B cell (primary cell): ENCODE results near the gene RASGEF1B. TPM values are rescaled to one million over a fixed set of nuclear protein-coding genes. Genes with fewer than 3 reads are reported as not detected.

Experiments
- ATAC-seq: fragments of 200-7000 bp; cut with Tn5 transposase; one replicate; pipeline ENCODE4 v1.10.0; 2021; ENCODE audit warnings: low read depth, mild to moderate bottlenecking, moderate number of reproducible peaks, moderate library complexity
- CTCF ChIA-PET: fragments of 350-600 bp; sonication (Branson Sonifier 250); formaldehyde crosslinking; loops from one replicate; lab custom pipeline; 2021; ENCODE audit warnings: antibody characterized with exemption, inconsistent platforms; lab: Charles Lee
- POLR2A ChIA-PET: fragments of 350-600 bp; sonication (Branson Sonifier 250); formaldehyde crosslinking; loops from one replicate; lab custom pipeline; 2021; ENCODE audit warnings: antibody characterized with exemption; lab: Charles Lee
- DNase-seq: peaks from one replicate; pipeline ENCODE4 v3.0.0; 2013
- H2AFZ ChIP-seq: 2 replicates; pipeline ENCODE4 v1.6.1; 2012; ENCODE audit warnings: mild to moderate bottlenecking, low read depth, low read length; ENCODE audit not compliant: insufficient read depth, poor library complexity, severe bottlenecking
- H3K27ac ChIP-seq, 2 donors: 1 replicate in 1 of 2; 2 replicates in 1 of 2; pipeline ENCODE4 v1.5.1; 2012 to 2013; ENCODE audit warnings: low read length in 2 of 2, mild to moderate bottlenecking in 2 of 2, moderate library complexity in 1 of 2
- H3K27me3 ChIP-seq, 4 experiments: fragments of 200-600 bp in 1 of 4; sonication (generic) in 1 of 4; replicated peaks in 1 of 4; 1 replicate in 2 of 4; 2 replicates in 2 of 4; pipeline versions ENCODE4 v1.6.1 to v1.7.0; 2013 to 2016; ENCODE audit warnings: low read length in 3 of 4, mild to moderate bottlenecking in 2 of 4, mixed read lengths in 1 of 4, moderate library complexity in 1 of 4; ENCODE audit not compliant: insufficient read depth in 4 of 4, control insufficient read depth in 3 of 4; ENCODE audit errors: control extremely low read depth in 1 of 4
- H3K36me3 ChIP-seq, 2 experiments: replicated peaks in 1 of 2; 1 replicate in 1 of 2; 2 replicates in 1 of 2; pipeline versions ENCODE4 v1.6.1 to v1.7.1; 2013; ENCODE audit warnings: low read length in 1 of 2; ENCODE audit not compliant: insufficient read depth in 2 of 2, control insufficient read depth in 1 of 2; ENCODE audit errors: control extremely low read depth in 1 of 2, extremely low read depth in 1 of 2
- H3K4me1 ChIP-seq, 2 donors: fragments of 200-600 bp in 1 of 2; sonication (generic) in 1 of 2; 1 replicate in 1 of 2; 2 replicates in 1 of 2; pipeline versions ENCODE4 v1.5.1 to v1.6.1; 2013 to 2017; ENCODE audit warnings: low read length in 2 of 2; ENCODE audit not compliant: control insufficient read depth in 2 of 2, insufficient read depth in 2 of 2
- H3K4me2 ChIP-seq: replicated peaks from 2 replicates; pipeline ENCODE3; 2012; ENCODE audit warnings: mild to moderate bottlenecking, low read depth, low read length; ENCODE audit not compliant: poor library complexity, severe bottlenecking
- H3K4me3 ChIP-seq, 5 experiments: fragments of 200-600 bp in 1 of 5; sonication (generic) in 1 of 5; 1 replicate in 3 of 5; 2 replicates in 2 of 5; pipeline versions ENCODE4 v1.5.1 to v1.7.0; 2011 to 2016; ENCODE audit warnings: low read length in 4 of 5, mild to moderate bottlenecking in 4 of 5, low read depth in 2 of 5, control low read depth in 1 of 5, moderate library complexity in 1 of 5; ENCODE audit not compliant: insufficient read depth in 1 of 5; ENCODE audit errors: control extremely low read depth in 1 of 5, extremely low read depth in 1 of 5
- H3K79me2 ChIP-seq: fragments of 200-600 bp; sonication (generic); one replicate; pipeline ENCODE4 v1.6.0; 2016; ENCODE audit warnings: low read length; ENCODE audit not compliant: control insufficient read depth, insufficient read depth
- H3K9ac ChIP-seq: fragments of 200-600 bp; sonication (generic); 2 replicates; pipeline ENCODE4 v1.6.1; 2017; ENCODE audit warnings: mild to moderate bottlenecking, low read length, moderate library complexity
- H3K9me3 ChIP-seq, 3 donors: one replicate each; pipeline versions ENCODE4 v1.6.1 to v1.7.1; 2013; ENCODE audit warnings: low read length in 2 of 3; ENCODE audit not compliant: control insufficient read depth in 2 of 3, insufficient read depth in 1 of 3; ENCODE audit errors: control extremely low read depth in 1 of 3
- H4K20me1 ChIP-seq: 2 replicates; pipeline ENCODE4 v1.6.0; 2012; ENCODE audit warnings: mild to moderate bottlenecking, low read length; ENCODE audit not compliant: insufficient read depth, control insufficient read depth, poor library complexity, severe bottlenecking
- H3K27ac Mint-ChIP-seq: one replicate; pipeline ENCODE4 v1.8.0; 2021; ENCODE audit warnings: mixed read lengths
- H3K27me3 Mint-ChIP-seq: one replicate; pipeline ENCODE4 v1.8.0; 2021; ENCODE audit warnings: mixed read lengths
- H3K4me1 Mint-ChIP-seq: one replicate; pipeline ENCODE4 v1.8.0; 2021; ENCODE audit warnings: mixed read lengths
- H3K4me3 Mint-ChIP-seq: one replicate; pipeline ENCODE4 v1.8.0; 2021; ENCODE audit warnings: mixed read lengths
- H3K9me3 Mint-ChIP-seq: one replicate; pipeline ENCODE4 v1.8.0; 2022; ENCODE audit warnings: mixed read lengths; ENCODE audit not compliant: insufficient read depth
- EZH2 ChIP-seq: IDR thresholded peaks from 2 replicates; pipeline ENCODE4 v1.6.1; 2012; ENCODE audit warnings: borderline replicate concordance, low read depth, mild to moderate bottlenecking, moderate library complexity, low read length; ENCODE audit not compliant: insufficient read depth, poor library complexity, severe bottlenecking
- WGBS: methylation state at CpG from one replicate; pipeline ENCODE4 v1.1.5; 2013; ENCODE audit warnings: missing lambda C conversion rate; ENCODE audit not compliant: insufficient coverage; 5-methylcytosine and 5-hydroxymethylcytosine counted together
- intact Hi-C: fragments of 100-400 bp; cut with micrococcal nuclease; formaldehyde crosslinking; loops from one replicate; pipeline ENCODE4 v1.10.0; 2022
- polyA plus RNA-seq: library from polyadenylated mRNA; depleted of rRNA; stranded (reverse); fragments of >200 nt; gene quantifications from 2 replicates; pipeline ENCODE4 v1.2.3, GENCODE V29; 2012
- total RNA-seq, 2 donors: library from RNA; stranded (reverse); fragments of 120-200 nt in 1 of 2; gene quantifications; 1 replicate in 1 of 2; 2 replicates in 1 of 2; pipeline versions ENCODE4 v1.2.3 to v1.2.4, GENCODE V29; 2013 to 2022
- TF ChIP-seq, protein P1 (sequence below): fragments of 200-600 bp; IDR thresholded peaks from one replicate; pipeline ENCODE4 v1.8.0; 2022; ENCODE audit warnings: antibody characterized with exemption, mild to moderate bottlenecking

RASGEF1B gene
- total and polyA plus RNA-seq, 2 donors (not counting 1 experiment from before 2014, with no cell fraction given): 20.4 to 130 TPM

DNA sequence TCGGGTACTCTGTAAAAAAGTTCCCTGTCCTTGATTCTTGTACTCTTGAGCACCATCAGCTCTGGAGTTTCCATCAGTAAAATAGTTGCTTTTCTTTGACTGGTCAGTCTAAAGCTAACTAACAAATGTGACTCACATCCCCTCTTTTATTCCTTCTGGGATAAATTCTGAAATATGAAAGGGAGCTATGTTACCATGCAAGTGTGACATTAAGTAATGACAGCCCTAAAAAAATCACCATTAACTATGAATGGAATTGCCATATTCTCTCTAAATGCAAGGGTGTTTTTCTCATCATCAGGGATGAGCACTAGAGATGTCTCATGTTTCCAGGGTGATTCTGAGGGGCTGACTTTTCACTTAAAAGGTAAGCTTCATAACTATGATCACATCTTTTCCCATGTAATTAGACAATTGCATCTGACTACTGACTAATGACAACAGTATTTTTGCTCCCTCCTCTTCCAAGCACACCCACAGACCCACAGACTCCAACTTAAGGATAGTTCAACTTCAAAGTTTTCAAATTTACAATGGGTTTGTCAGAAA, 26.9 kb upstream of the RASGEF1B start:
- H4K20me1 ChIP-seq: no peaks in the 10 kb centered on the region
- H3K27ac ChIP-seq: no peak overlapping the region
- TF ChIP-seq, protein P1, sequence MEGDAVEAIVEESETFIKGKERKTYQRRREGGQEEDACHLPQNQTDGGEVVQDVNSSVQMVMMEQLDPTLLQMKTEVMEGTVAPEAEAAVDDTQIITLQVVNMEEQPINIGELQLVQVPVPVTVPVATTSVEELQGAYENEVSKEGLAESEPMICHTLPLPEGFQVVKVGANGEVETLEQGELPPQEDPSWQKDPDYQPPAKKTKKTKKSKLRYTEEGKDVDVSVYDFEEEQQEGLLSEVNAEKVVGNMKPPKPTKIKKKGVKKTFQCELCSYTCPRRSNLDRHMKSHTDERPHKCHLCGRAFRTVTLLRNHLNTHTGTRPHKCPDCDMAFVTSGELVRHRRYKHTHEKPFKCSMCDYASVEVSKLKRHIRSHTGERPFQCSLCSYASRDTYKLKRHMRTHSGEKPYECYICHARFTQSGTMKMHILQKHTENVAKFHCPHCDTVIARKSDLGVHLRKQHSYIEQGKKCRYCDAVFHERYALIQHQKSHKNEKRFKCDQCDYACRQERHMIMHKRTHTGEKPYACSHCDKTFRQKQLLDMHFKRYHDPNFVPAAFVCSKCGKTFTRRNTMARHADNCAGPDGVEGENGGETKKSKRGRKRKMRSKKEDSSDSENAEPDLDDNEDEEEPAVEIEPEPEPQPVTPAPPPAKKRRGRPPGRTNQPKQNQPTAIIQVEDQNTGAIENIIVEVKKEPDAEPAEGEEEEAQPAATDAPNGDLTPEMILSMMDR: no peak
- TF ChIP-seq EZH2: no peak
- no peak overlapping the region for H3K4me3 Mint-ChIP-seq
- POLR2A ChIA-PET: interaction anchor here (0.7 to 1.2 kb wide), 2 partner anchors 12 to 293 kb away, joined by 3 to 4 read pairs; no protein-coding TSS in a partner anchor
- H3K36me3 ChIP-seq: no peaks in the 10 kb centered on the region
- H3K4me2 ChIP-seq: no peak overlapping the region
- DNase-seq (no peak), ATAC-seq (no peak)
- peaks cover 43% of the 10 kb centered on the region for H3K4me1 Mint-ChIP-seq
- H3K9me3 ChIP-seq: no peaks in the 10 kb centered on the region
- H3K79me2 ChIP-seq: no peaks in the 10 kb centered on the region
- H3K9ac ChIP-seq: no peak overlapping the region
- H3K4me3 ChIP-seq: no peak overlapping the region
- no peak overlapping the region for H2AFZ ChIP-seq
- peaks cover 23 to 29% of the 10 kb centered on the region in 2 donors for H3K4me1 ChIP-seq
- no peak overlapping the region for H3K27ac Mint-ChIP-seq
- no peaks in the 10 kb centered on the region for H3K9me3 Mint-ChIP-seq
- CTCF ChIA-PET: interaction anchor here (0.9 to 1.4 kb wide), 5 partner anchors 14 to 31 kb away, joined by 3 to 4 read pairs (median 3); partner anchors contain the start of gene RASGEF1B
- intact Hi-C loops: no loop called here
- no peaks in the 10 kb centered on the region for H3K27me3 ChIP-seq
- 100% methylated on average over 1 of the region's 1 CpG for WGBS
- no peaks in the 10 kb centered on the region for H3K27me3 Mint-ChIP-seq

DNA sequence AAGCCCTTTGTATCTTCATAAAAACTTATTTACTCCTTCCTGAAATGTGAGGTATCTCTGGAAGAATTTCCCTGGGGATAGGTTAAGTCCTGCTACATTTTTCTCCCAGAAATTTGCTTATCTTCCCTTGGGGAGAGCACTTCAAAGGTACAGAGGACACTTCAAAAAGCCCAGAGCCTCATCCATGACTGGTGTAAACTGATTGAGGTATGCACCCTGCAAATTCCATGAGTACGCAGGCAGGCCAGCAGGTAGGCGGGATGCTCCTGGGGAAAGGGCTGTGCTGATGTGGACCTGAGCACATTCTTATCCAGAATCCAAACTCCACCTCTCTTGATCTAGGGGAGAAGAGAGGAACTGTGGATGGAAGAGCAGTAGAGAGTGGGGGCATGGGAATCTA, 26.3 kb upstream of the RASGEF1B start:
- DNase-seq (no peak), ATAC-seq (no peak)
- H3K36me3 ChIP-seq: no peaks in the 10 kb centered on the region
- H3K79me2 ChIP-seq: no peaks in the 10 kb centered on the region
- H3K9me3 ChIP-seq: no peaks in the 10 kb centered on the region
- H3K27me3 Mint-ChIP-seq: no peaks in the 10 kb centered on the region
- intact Hi-C loops: no loop called here
- no peak overlapping the region for H3K4me3 ChIP-seq
- no CpG with 5 or more reads among the region's 2 CpGs for WGBS
- no peak overlapping the region for H2AFZ ChIP-seq
- CTCF ChIA-PET: interaction anchor here (1.0 to 1.4 kb wide), 3 partner anchors 25 to 31 kb away, joined by 3 to 4 read pairs (median 4); partner anchors contain the start of gene RASGEF1B
- no peak for TF ChIP-seq EZH2
- H3K9me3 Mint-ChIP-seq: no peaks in the 10 kb centered on the region
- no peak overlapping the region for H3K4me2 ChIP-seq
- peaks cover 43% of the 10 kb centered on the region for H3K4me1 Mint-ChIP-seq
- POLR2A ChIA-PET: no interaction called here
- no peaks in the 10 kb centered on the region for H3K27me3 ChIP-seq
- H3K4me3 Mint-ChIP-seq: no peak overlapping the region
- H3K27ac Mint-ChIP-seq: no peak overlapping the region
- H3K9ac ChIP-seq: no peak overlapping the region
- H4K20me1 ChIP-seq: no peaks in the 10 kb centered on the region
- H3K4me1 ChIP-seq: peaks cover 26 to 34% of the 10 kb centered on the region in 2 donors
- no peak overlapping the region for H3K27ac ChIP-seq
